Measurements from ENCODE around the gene KRT33A.

DNA sequence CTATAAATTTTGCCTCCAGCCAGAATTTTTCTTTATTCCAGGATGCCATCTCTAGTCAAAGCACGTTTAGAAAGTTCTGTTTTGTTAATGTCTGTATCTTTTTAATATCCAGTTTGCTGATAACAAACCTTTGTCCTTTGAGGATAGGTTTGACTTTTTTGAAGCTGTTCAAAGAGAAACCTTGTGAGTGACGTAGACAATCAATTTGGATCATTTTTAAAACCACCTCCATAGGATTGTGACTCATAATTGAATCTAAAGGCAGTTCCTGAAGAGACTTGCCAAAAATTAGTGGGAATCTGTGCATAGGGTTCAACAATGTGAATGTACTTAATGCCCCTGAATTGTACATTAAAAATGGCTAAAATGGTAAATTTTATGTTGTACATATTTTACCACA, 40.9 kb upstream of the KRT33A start:
- TF ChIP-seq, protein P1, sequence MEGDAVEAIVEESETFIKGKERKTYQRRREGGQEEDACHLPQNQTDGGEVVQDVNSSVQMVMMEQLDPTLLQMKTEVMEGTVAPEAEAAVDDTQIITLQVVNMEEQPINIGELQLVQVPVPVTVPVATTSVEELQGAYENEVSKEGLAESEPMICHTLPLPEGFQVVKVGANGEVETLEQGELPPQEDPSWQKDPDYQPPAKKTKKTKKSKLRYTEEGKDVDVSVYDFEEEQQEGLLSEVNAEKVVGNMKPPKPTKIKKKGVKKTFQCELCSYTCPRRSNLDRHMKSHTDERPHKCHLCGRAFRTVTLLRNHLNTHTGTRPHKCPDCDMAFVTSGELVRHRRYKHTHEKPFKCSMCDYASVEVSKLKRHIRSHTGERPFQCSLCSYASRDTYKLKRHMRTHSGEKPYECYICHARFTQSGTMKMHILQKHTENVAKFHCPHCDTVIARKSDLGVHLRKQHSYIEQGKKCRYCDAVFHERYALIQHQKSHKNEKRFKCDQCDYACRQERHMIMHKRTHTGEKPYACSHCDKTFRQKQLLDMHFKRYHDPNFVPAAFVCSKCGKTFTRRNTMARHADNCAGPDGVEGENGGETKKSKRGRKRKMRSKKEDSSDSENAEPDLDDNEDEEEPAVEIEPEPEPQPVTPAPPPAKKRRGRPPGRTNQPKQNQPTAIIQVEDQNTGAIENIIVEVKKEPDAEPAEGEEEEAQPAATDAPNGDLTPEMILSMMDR (IDR thresholded peaks at IDR 0.05; ENCODE audit: insufficient read depth, low read length, poor library complexity, severe bottlenecking), result no peak
- no peak for TF ChIP-seq EZH2phosphoT487 (conservative IDR thresholded peaks at IDR 0.05; ENCODE audit: low read length)
